GM19438 (cell line): ENCODE results near the gene DYNC1H1.
A peak's percentile ranks its signal among the peaks of the same experiment; 100 is the strongest.

ENCODE experiments used
- ATAC-seq: cut with Tn5 transposase; IDR thresholded peaks from one replicate; pipeline ENCODE4 v1.9.1; 2021; ENCODE audit warnings: low read depth; ENCODE audit not compliant: unreplicated experiment

DYNC1H1 gene

GRCh38 chr14:101986953-101987352, 22.6 kb downstream of the DYNC1H1 start:
- no peak for ATAC-seq

GRCh38 chr14:101988377-101988776, 24.0 kb downstream of the DYNC1H1 start:
- no peak for ATAC-seq

GRCh38 chr14:101991352-101991751, 27.0 kb downstream of the DYNC1H1 start:
- ATAC-seq, result no peak

GRCh38 chr14:101992708-101993107, 28.3 kb downstream of the DYNC1H1 start:
- peak; percentile 97 for ATAC-seq

DNA sequence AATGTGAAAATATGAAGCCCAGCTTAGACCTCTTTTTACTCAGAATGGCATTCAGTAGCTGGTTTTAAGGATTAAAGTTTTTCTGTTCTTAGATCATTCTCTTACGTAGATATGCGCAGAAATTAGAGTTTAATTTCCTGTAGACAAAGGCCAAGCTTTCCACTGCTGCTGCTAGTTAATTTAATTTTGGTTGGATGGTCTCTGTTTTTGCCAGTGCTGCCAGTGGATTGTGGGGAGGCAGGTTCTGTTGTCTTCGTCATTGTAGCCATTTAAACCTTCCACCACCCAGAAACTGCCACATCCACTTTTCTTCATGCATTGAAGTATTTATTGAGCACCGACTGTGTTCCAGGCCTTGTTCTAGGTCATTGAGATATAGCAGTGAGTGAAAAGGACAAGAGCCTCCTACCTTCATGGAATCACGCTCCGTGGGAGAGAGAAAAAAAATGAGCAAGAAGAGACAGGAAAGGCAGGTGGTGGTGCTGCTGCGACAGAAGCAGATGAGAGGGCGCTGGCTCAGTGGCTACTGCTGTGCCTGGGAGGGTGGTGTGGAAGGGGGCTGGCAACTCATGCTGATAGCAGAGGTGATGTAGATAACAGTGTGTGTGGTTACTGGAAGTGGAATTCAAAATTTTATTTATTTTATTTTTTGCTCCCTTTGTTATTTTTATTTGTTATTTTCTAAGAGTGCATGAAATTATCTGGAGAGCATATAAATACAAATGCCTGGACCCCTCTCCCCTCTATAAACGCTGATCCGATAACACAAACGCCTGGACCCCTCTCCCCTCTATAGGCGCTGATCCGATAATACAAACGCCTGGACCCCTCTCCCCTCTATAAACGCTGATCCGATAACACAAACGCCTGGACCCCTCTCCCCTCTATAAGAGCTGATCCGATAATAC, 33.3 kb downstream of the DYNC1H1 start:
- ATAC-seq, result no peak

DNA sequence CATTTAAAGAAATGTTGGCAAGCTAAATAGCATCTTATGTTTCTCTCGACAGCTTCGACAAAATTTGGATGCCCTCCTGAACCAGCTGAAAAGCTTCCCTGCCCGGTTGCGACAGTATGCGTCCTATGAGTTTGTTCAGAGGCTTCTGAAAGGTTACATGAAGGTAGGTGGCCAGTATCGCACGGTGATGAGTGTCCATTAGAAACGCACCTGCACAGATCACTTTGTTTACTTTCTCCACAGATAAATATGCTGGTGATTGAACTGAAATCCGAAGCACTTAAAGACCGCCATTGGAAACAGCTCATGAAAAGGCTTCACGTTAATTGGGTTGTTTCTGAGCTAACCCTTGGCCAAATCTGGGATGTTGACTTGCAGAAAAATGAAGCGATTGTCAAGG, 36.5 kb downstream of the DYNC1H1 start:
- no peak for ATAC-seq

GRCh38 chr14:102005336-102005735, 41.0 kb downstream of the DYNC1H1 start:
- ATAC-seq, result no peak

- no peak for ATAC-seq
These were observed 43.6 kb downstream of the DYNC1H1 start for GRCh38 chr14:102007916-102008418.

DNA sequence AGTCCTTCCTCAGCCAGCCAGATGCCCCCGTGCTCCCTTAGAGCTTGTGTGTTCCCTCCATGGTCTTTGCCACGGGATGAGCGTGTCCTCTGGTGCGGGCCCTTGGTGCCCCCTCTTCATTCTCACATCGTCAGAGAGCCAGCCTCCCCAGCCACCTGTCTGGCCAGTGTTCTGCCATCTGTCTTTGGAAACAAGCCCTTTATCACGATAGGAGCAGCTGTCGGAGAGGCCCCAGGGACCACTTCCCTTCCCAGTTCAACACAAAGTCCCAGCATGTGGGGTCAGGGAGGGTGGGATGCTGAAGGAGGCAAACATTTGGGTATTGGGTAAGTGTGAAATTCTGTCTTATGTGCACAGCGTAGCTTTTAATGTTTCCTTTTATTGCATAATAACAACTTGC, 44.5 kb downstream of the DYNC1H1 start:
- ATAC-seq, result no peak

GRCh38 chr14:102011631-102012030, 47.3 kb downstream of the DYNC1H1 start:
- ATAC-seq, result no peak

GRCh38 chr14:102012336-102012735, 48.0 kb downstream of the DYNC1H1 start:
- no peak for ATAC-seq

DNA sequence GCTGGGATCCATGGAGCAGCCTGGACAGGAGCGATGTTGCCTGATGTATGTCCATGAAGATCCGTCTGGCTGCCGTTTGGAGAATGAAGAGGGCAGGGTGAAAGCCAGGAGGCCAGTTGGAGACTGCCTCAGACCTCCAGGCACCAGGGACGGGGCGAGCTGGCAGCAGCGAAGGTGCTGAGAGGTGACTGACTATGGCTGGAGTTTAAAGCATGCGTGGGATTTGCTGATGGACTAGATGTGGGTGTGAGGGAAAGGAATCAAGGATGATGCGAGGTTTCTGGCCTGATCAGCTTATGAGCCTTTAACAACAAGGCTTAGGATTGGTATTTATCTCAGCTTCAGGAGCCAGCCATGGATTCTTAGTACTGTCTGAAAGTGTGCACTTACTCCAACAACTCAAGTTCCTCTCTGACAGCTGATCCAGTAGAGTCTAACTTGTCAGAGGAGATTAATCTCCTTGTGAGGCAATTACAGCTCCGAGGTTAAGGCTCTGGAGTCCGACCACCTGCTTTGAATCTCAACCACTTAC, 49.4 kb downstream of the DYNC1H1 start:
- ATAC-seq, result no peak

DNA sequence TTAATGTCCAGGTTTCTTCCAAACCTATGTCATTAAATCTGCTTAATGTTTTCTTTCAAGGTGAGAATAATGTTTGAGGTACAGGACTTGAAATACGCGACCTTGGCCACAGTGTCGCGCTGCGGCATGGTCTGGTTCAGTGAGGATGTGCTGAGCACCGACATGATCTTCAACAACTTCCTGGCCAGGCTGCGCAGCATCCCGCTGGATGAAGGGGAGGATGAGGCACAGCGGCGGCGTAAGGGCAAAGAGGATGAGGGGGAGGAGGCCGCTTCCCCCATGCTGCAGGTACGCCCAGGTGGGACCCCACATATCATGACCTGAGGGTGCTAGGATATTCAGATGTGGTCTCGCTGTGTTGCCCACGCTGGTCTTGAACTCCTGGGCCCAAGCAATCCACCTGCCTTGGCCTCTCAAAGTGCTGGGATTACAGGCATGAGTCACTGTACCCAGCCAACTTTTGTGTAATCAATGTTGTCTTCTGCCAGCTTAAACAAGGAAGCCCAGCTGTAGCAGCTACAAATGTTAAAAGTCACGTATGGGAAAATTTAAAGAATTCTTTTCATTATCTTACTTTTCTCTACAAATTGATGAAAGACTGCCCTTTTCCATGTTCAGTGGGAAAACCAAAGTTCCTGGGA, 50.8 kb downstream of the DYNC1H1 start:
- no peak for ATAC-seq

DNA sequence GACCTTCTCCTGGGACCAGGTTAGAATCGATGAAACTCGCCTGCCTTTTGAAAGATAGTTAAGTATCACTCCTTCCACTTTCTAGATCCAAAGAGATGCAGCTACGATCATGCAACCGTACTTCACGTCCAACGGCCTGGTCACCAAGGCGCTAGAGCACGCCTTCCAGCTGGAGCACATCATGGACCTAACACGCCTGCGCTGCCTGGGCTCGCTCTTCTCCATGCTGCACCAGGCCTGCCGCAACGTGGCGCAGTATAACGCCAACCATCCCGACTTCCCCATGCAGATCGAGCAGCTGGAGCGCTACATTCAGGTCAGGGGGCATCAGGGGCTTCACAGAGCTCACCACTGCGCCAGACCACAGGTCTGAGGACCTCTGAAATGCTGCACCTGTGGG, 51.4 kb downstream of the DYNC1H1 start:
- no peak for ATAC-seq

- ATAC-seq, result no peak
These were observed 52.2 kb downstream of the DYNC1H1 start for GRCh38 chr14:102016420-102017090.

DNA sequence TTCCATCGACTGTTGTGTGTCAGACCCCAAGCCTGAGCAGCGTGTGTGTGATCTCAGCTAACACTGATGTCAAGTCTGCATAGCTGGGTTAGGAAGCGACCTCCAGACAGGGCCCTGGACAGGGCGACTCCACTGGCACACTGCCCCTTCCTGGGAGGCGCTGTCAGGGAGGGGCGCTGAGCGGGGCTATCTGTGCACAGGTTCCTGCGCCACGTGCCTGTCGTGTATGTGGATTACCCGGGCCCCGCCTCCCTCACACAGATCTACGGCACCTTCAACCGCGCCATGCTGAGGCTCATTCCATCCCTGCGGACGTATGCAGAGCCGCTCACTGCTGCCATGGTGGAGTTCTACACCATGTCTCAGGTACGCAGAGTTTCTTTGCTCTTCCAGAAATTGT, 53.9 kb downstream of the DYNC1H1 start:
- no peak for ATAC-seq

- no peak for ATAC-seq
These were observed 54.7 kb downstream of the DYNC1H1 start for GRCh38 chr14:102019006-102019540.

GRCh38 chr14:102020058-102020971, 55.9 kb downstream of the DYNC1H1 start:
- ATAC-seq, result no peak

DNA sequence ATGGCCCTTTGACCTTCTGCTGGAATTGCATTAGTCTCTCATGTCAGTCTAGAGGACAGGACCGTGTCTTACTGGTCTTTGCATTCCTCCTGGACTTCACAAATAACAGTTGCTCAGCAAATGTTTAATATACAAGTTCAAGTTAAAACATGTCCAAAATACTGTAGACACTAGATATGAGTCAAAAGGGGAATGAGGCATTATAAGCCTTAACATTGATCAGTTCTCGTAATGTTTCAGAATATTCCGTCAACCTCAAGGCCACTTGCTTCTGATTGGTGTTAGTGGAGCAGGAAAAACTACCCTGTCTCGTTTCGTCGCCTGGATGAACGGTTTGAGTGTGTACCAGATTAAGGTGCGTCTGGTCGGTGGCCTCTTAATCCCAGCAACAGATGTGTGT, 62.6 kb downstream of the DYNC1H1 start:
- ATAC-seq, result no peak

DNA sequence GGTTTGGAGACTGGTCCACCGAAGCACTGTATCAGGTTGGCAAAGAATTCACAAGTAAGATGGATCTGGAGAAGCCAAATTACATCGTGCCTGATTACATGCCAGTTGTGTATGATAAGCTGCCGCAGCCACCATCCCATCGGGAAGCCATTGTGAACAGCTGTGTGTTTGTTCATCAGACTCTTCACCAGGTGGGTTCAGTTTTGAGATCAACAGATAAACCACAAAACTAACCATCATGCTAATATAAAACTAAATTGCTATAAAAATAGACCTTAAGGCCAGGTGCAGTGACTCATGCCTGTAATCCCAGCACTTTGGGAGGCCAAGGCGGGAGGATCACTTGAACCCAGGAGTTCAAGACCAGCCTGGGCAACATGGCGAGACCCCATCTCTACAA, 63.6 kb downstream of the DYNC1H1 start:
- ATAC-seq, result no peak
